Upper lobe of left lung (tissue), 6 donors: ENCODE results near the gene ISCA2. TPM values are rescaled to one million over a fixed set of nuclear protein-coding genes. Genes with fewer than 3 reads are reported as not detected.

ENCODE experiments used
- ATAC-seq, 2 donors: fragments of 200-7000 bp; cut with Tn5 transposase; one replicate each; pipeline ENCODE4 v1.9.1; 2022; ENCODE audit warnings: mild to moderate bottlenecking in 2 of 2, moderate library complexity in 2 of 2; ENCODE audit not compliant: low FRiP score in 2 of 2
- DNase-seq, 2 donors: peaks; one replicate each; pipeline ENCODE4 v3.0.0-alpha.2; 2019 to 2020
- H3K27ac ChIP-seq, 4 donors: fragments of 200-600 bp; sonication (generic); one replicate each; pipeline ENCODE4 v1.5.1; 2016 to 2019
- H3K27me3 ChIP-seq, 4 donors: fragments of 200-600 bp; sonication (generic); one replicate each; pipeline ENCODE4 v1.5.1; 2017 to 2019
- H3K36me3 ChIP-seq, 4 donors: fragments of 200-600 bp; sonication (generic); one replicate each; pipeline ENCODE4 v1.5.1; 2016 to 2019
- H3K4me1 ChIP-seq, 4 donors: fragments of 200-600 bp; sonication (generic); one replicate each; pipeline ENCODE4 v1.5.1; 2018 to 2019
- H3K4me3 ChIP-seq, 4 donors: fragments of 200-600 bp; sonication (generic); one replicate each; pipeline ENCODE4 v1.5.1; 2017 to 2019; ENCODE audit warnings: mild to moderate bottlenecking in 2 of 4, moderate library complexity in 1 of 4
- H3K9me3 ChIP-seq, 4 donors: fragments of 200-600 bp; sonication (generic); one replicate each; pipeline ENCODE4 v1.5.1; 2018 to 2019
- EP300 ChIP-seq, 4 donors: sonication (generic); formaldehyde crosslinking; IDR thresholded peaks; one replicate each; pipeline ENCODE4 v1.5.1; 2017; ENCODE audit warnings: antibody characterized with exemption in 4 of 4, control low read depth in 2 of 4
- POLR2A ChIP-seq, 4 donors: fragments of 450-650 bp; IDR thresholded peaks; one replicate each; pipeline ENCODE4 v1.5.1; 2016 to 2017; ENCODE audit warnings: antibody characterized with exemption in 4 of 4, mild to moderate bottlenecking in 2 of 4
- POLR2AphosphoS5 ChIP-seq, 2 donors: sonication (generic); formaldehyde crosslinking; IDR thresholded peaks; one replicate each; pipeline ENCODE4 v1.5.1; 2017; ENCODE audit warnings: antibody characterized with exemption in 2 of 2
- WGBS, 2 donors: methylation state at CpG; one replicate each; pipeline ENCODE4 v1.1.5; 2017 to 2018; 5-methylcytosine and 5-hydroxymethylcytosine counted together
- total RNA-seq, 6 donors: library from RNA; depleted of rRNA in 4 of 6; stranded (reverse); fragments of >200 nt in 4 of 6; gene quantifications; one replicate each; pipeline versions ENCODE4 v1.1.0 to v1.2.1, GENCODE V29; 2016 to 2021
- TF ChIP-seq, protein P1 (sequence below), 6 experiments: fragments of 450-650 bp in 4 of 6; fragments of 200-600 bp in 2 of 6; sonication (generic) in 2 of 6; IDR thresholded peaks; one replicate each; pipeline ENCODE4 v1.5.1; 2016 to 2019; ENCODE audit warnings: antibody characterized with exemption in 6 of 6
- donor health status: DM: no; HTN: no; CAD: no; lungs with moderate emphysema.
- donor health status: DM: no; HTN: yes; CAD: no; lungs with severe emphysema.

The ISCA2 gene
- total RNA-seq, 6 donors from 2014 or later: 11.8 to 29.0 (median 22.6) TPM

DNA sequence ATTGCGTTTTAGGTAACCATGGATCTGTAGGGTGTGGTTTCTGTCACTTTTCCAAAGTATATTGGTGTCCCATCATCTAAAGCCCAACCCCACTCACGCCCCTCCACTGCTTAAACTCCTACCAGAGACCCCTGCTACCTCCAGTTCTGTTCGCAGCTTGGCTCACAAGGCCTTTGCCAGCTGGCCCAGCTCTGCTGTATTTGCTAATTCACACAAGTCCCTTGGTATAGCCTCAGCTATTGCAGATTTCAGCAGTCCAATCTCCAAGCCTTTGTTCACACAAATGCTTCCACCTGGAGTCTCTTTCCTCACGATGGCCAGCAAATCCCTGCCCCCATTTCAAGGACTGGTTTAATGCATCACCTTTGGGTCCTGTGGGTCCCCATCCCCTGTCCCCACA is 24.2 kb downstream of the ISCA2 start:
- TF ChIP-seq, protein P1, sequence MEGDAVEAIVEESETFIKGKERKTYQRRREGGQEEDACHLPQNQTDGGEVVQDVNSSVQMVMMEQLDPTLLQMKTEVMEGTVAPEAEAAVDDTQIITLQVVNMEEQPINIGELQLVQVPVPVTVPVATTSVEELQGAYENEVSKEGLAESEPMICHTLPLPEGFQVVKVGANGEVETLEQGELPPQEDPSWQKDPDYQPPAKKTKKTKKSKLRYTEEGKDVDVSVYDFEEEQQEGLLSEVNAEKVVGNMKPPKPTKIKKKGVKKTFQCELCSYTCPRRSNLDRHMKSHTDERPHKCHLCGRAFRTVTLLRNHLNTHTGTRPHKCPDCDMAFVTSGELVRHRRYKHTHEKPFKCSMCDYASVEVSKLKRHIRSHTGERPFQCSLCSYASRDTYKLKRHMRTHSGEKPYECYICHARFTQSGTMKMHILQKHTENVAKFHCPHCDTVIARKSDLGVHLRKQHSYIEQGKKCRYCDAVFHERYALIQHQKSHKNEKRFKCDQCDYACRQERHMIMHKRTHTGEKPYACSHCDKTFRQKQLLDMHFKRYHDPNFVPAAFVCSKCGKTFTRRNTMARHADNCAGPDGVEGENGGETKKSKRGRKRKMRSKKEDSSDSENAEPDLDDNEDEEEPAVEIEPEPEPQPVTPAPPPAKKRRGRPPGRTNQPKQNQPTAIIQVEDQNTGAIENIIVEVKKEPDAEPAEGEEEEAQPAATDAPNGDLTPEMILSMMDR (IDR thresholded peaks at IDR 0.05): no peak
- TF ChIP-seq EP300 (IDR thresholded peaks at IDR 0.05) (no peak), POLR2A (IDR thresholded peaks at IDR 0.05) (no peak), POLR2AphosphoS5 (IDR thresholded peaks at IDR 0.05) (no peak)
- H3K27ac ChIP-seq: no peak overlapping the region
- no peaks in the 10 kb centered on the region for H3K9me3 ChIP-seq
- WGBS, 2 donors: 90 to 91% methylated on average over 4 of the region's 4 CpGs
- peaks cover 0 to 9% (median 0%) of the 10 kb centered on the region in 4 donors for H3K36me3 ChIP-seq
- no peak for DNase-seq
- no peaks in the 10 kb centered on the region for H3K27me3 ChIP-seq
- H3K4me3 ChIP-seq: no peak overlapping the region
- peaks cover 0 to 20% (median 12%) of the 10 kb centered on the region in 4 donors for H3K4me1 ChIP-seq
- ATAC-seq: no peak

DNA sequence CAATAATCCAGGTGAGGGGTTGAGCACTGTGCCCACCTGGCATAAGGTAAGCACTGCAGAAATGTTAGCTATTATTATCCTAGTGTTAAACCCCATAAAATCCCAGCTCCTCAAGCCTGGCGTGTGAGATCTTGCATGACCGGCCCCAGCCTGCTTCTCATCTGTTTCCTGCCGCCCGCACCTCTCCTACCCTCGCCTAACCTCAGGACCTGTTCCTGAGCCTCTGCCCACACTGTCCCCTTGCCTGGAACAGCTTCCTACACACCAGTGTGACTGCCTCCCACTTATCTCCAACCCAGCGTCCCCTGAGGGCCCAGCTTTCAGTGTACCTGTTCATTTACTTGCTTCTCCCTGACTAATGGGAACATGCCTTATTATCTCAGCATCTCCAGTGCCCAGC is 24.7 kb downstream of the ISCA2 start:
- Histone ChIP-seq H3K9me3 (no peaks in the 10 kb centered on the region), H3K27ac (no peak overlapping the region), H3K27me3 (no peaks in the 10 kb centered on the region), H3K4me3 (no peak overlapping the region), H3K4me1 (peaks cover 0 to 20% (median 12%) of the 10 kb centered on the region in 4 donors), H3K36me3 (peaks cover 0 to 9% (median 0%) of the 10 kb centered on the region in 4 donors)
- no peak for DNase-seq
- 70 to 86% methylated on average over 6 of the region's 6 CpGs for WGBS, 2 donors
- ATAC-seq: no peak
- TF ChIP-seq, protein P1 (IDR thresholded peaks at IDR 0.05): no peak
- no peak for TF ChIP-seq EP300 (IDR thresholded peaks at IDR 0.05)
- no peak for TF ChIP-seq POLR2AphosphoS5 (IDR thresholded peaks at IDR 0.05)
- TF ChIP-seq POLR2A (IDR thresholded peaks at IDR 0.05): no peak

DNA sequence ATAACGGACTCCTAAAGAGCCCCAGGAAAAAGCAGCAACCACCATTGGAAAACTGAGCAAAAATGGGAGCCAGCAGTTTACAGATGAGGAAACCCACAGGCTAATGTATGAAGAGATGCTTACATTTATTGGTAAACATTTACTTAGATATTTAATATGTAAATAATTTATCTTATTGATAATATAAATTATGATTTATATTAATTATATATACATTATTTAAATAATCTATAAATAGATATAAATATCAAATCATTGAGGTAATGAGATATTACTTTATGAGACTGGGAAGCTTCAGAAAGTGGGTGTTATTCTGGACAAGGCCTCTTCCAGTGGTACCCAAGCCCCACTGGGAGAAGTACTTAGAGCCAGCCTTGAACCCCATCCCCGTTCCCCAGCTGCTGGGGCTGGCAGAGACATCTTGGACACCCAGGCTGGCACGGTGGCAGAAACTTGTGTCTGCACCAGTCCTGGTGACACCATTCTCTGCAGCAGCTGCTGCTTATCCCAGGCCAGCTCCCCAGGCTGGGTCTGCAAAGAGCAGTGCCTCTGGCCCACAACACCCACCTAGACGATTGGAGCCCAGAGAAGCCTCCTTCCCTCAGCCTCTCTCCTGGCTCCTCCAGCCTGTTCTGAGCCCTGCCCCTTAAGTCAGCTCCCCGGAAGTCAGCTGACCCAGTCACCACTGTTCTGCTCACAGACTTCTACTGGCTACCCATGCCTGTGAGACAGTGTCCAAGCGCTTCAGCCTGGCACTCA is 25.9 kb downstream of the ISCA2 start:
- peaks cover under 1 to 15% (median 8%) of the 10 kb centered on the region in 4 donors for H3K4me1 ChIP-seq
- no peak for ATAC-seq
- no peak overlapping the region for H3K27ac ChIP-seq
- no peak overlapping the region for H3K4me3 ChIP-seq
- H3K9me3 ChIP-seq: no peaks in the 10 kb centered on the region
- peaks cover 0 to 9% (median 0%) of the 10 kb centered on the region in 4 donors for H3K36me3 ChIP-seq
- no peak for DNase-seq
- no peaks in the 10 kb centered on the region for H3K27me3 ChIP-seq
- 89 to 90% methylated on average over 5 to 6 of the region's 6 CpGs for WGBS, 2 donors
- TF ChIP-seq POLR2AphosphoS5 (IDR thresholded peaks at IDR 0.05) (no peak), POLR2A (IDR thresholded peaks at IDR 0.05) (no peak), EP300 (IDR thresholded peaks at IDR 0.05) (no peak)
- TF ChIP-seq, protein P1 (IDR thresholded peaks at IDR 0.05): no peak

DNA sequence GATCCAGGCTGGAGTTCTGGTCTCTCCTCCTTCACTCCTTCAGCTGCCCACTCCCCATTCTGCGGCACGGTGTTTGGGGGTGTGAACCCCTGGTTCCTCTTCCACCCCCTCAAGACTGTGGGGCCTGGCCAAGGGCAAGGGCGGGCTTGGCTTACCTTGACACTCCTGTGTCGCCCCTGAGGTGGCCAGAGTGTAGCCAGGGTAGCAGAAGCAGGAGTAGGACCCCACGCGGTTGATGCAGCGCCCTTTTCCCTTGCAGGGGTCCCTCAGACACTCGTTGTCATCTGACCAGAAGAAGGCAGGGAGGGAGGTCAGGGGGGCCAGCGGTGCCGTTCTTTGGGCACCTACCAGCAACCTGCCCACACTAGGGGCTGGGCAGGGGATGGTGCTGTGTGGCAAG is 28.2 kb downstream of the ISCA2 start:
- DNase-seq (no peak), ATAC-seq (no peak)
- Histone ChIP-seq H3K4me3 (no peak overlapping the region), H3K27me3 (no peaks in the 10 kb centered on the region), H3K36me3 (peaks cover 0 to 9% (median 0%) of the 10 kb centered on the region in 4 donors), H3K9me3 (no peaks in the 10 kb centered on the region), H3K27ac (no peak overlapping the region), H3K4me1 (peaks cover 0 to 15% (median 7%) of the 10 kb centered on the region in 4 donors)
- 86 to 95% methylated on average over 8 to 10 of the region's 10 CpGs for WGBS, 2 donors
- TF ChIP-seq EP300 (IDR thresholded peaks at IDR 0.05) (no peak), POLR2AphosphoS5 (IDR thresholded peaks at IDR 0.05) (no peak), POLR2A (IDR thresholded peaks at IDR 0.05) (no peak)
- TF ChIP-seq, protein P1 (IDR thresholded peaks at IDR 0.05): no peak
